GM12892 (cell line): ENCODE results near the gene PLXNB1.

Experiments
- DNase-seq: peaks from one replicate; pipeline ENCODE4 v3.0.0; 2011; ENCODE audit not compliant: insufficient read length
- FAIRE-seq: peaks from 2 replicates; lab custom pipeline; 2011; peaks lifted over from hg19 to GRCh38; lab: Jason Lieb, UNC
- POLR2A ChIP-seq: IDR thresholded peaks from 2 replicates; pipeline ENCODE4 v1.6.1; 2011; ENCODE audit warnings: low read depth, low read length, control low read depth
- POLR2AphosphoS5 ChIP-seq: IDR thresholded peaks from 2 replicates; pipeline ENCODE4 v1.6.1; 2011; ENCODE audit warnings: low read depth, low read length, control low read depth
- TAF1 ChIP-seq: IDR thresholded peaks from 2 replicates; pipeline ENCODE4 v1.6.1; 2011; ENCODE audit warnings: low read depth, mild to moderate bottlenecking, control low read depth, low read length, borderline replicate concordance

PLXNB1 gene

DNA sequence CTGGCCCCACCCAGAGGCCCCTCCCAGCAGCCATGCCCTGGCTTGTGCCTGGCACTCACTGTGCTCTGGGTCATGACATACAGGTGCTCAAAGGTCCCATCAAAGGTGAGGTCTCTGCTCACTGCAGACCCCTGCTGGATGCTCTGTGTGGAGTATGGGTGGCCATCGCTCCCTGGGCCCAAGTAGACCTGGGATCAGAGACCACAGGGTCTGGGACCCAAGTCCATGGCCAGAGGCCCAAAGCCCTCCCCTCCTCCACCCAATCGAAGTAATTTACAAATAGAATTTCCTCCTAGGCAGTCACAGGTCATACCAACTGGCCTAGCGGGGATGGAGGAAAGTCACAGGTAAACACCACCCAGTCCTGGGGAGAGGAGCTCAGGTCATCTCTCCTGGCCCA is 7.6 kb downstream of the PLXNB1 start:
- TF ChIP-seq POLR2AphosphoS5, result no peak
- TF ChIP-seq TAF1, result no peak
- FAIRE-seq (no peak), DNase-seq (no peak)

DNA sequence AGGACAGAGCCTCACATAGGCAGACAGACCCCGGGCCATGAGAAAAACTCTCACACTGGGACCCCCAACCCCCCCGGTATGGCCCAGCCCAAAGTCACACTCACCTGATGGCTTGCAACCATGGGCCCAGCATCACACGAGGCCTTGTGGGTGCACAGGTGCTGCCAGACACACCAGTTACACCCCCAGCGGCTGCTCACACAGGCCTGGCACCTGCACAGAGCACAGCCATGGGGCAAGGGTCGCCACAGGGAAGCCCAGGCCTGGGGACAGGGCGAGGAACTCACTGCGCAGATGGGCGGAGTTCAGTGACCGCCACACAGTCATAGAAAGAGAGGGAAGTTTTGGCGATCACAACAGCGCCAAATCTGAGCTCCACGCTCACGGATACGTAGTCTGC is 9.3 kb downstream of the PLXNB1 start:
- DNase-seq (no peak), FAIRE-seq (no peak)
- no peak for TF ChIP-seq TAF1
- TF ChIP-seq POLR2AphosphoS5, result no peak
- TF ChIP-seq POLR2A, result no peak

DNA sequence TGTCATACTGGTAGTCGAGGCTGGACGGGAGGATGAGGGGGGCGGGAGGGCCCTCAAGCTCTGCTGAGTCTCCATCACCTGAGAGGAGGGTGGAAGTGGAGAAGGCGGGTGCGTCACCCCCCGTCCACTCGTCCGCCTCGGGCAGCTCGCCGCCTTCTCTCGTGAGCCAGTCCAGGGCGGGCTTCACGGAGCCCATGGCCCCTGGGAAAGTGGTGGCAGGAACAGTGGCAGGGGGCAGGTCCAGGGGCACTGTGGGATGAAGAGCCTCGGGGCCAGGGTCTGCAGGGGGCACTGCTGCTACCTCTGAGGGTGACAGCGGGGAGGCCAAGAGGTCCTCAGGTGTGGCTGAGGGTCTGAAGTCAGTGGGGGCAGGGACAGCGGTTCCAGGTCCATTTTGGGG is 10.3 kb downstream of the PLXNB1 start:
- FAIRE-seq (no peak), DNase-seq (no peak)
- no peak for TF ChIP-seq TAF1

- FAIRE-seq (no peak), DNase-seq (no peak)
- no peak for TF ChIP-seq TAF1
- TF ChIP-seq POLR2AphosphoS5, result no peak
- TF ChIP-seq POLR2A, result no peak
Measured at GRCh38 chr3:48419149-48419548, 10.7 kb downstream of the PLXNB1 start.

DNA sequence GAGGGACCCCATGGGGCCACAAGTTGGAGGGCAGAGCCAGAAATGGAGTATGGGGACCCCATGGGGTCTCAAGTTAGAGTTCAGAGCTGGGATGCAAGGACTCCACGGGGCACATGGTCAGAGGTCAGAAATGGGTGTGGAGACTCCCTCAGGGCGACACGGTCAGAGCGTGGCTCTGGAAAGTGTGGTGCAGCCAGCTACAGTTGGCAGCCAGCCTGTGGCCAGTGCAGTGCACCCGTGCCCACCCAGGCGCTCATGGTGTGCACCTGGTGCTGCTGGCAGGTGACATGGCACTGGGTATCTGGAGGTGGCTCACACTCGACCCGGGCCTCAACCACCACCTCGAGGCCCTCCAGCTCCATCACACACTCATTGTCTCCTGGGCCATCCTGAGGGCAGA is 11.2 kb downstream of the PLXNB1 start:
- FAIRE-seq (no peak), DNase-seq (no peak)
- no peak for TF ChIP-seq POLR2A
- TF ChIP-seq TAF1, result no peak
- TF ChIP-seq POLR2AphosphoS5, result no peak

GRCh38 chr3:48418140-48418539 is 11.7 kb downstream of the PLXNB1 start:
- TF ChIP-seq POLR2AphosphoS5 (no peak), POLR2A (no peak), TAF1 (no peak)
- no peak for DNase-seq
- no peak for FAIRE-seq

DNA sequence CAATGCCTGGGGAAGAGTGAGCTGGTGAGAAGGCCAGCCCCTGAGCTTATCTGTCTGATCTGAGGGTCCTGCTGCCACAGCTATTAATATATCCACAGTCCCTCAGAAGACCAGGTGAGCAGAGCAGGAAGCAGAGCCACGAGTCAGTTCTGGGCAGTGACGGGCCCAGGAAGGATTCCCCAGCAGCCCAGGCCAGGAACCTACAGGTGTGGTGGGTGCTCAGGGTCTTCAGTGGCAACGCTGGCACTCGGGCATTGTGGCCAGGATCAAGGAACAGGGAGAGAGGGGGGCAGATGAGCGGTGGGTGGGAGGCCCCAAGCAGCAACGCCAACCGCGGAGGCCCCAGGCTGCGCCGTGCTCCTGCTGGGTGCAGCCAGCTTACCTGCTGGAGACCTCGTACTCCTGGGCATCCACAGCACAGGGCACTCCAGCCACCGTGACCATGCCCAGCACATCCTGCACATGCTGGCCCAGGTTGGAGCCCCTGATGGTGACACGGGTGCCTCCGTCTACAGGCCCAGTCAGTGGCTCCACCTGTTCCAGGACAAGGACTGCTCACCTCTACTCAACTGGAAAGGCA is 12.3 kb downstream of the PLXNB1 start:
- TF ChIP-seq TAF1, result no peak
- FAIRE-seq (no peak), DNase-seq (no peak)

DNA sequence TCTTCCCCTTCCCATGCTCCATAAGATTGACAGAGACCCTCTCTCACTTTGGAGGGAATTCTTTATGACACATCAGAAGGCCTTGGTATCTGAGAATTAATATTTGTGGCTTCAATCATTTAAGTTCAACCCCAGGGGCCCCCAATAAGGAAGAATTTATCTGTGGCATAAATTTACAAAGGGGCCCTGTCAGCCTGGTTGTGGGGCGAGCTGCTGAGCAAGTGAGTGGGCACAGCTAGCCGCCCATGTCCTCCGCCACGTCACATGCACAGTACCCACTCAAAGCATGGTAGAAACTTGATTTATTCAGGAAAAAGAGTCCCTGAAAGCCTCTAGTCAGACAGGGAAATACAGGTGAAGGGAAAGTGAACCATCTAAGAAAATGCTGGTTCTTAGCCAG is 13.3 kb downstream of the PLXNB1 start:
- FAIRE-seq, result no peak
- DNase-seq, result no peak
- TF ChIP-seq TAF1, result no peak
- no peak for TF ChIP-seq POLR2AphosphoS5
- TF ChIP-seq POLR2A, result no peak

DNA sequence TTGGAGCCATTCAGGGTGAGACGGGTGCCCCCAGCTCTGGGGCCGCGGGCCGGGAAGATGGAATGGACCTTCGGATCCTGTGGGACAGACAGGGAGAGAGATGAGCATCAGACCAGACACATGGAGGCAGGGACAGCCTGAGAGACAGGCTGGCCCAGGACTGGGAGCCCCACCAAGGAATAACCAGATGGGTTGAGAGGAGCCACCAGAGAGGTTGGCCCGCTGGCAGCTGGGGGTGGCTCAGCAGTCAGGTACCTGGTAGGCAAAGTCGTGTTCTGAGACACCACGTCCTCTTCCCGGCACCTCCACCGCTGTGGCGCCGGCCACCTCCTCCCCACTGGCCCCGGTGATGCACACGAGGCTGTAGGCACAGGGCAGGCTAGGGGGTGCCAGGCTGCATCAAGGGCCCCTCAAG is 13.8 kb downstream of the PLXNB1 start:
- FAIRE-seq, result no peak
- TF ChIP-seq POLR2A, result no peak
- no peak for TF ChIP-seq TAF1
- TF ChIP-seq POLR2AphosphoS5, result no peak
- no peak for DNase-seq

DNA sequence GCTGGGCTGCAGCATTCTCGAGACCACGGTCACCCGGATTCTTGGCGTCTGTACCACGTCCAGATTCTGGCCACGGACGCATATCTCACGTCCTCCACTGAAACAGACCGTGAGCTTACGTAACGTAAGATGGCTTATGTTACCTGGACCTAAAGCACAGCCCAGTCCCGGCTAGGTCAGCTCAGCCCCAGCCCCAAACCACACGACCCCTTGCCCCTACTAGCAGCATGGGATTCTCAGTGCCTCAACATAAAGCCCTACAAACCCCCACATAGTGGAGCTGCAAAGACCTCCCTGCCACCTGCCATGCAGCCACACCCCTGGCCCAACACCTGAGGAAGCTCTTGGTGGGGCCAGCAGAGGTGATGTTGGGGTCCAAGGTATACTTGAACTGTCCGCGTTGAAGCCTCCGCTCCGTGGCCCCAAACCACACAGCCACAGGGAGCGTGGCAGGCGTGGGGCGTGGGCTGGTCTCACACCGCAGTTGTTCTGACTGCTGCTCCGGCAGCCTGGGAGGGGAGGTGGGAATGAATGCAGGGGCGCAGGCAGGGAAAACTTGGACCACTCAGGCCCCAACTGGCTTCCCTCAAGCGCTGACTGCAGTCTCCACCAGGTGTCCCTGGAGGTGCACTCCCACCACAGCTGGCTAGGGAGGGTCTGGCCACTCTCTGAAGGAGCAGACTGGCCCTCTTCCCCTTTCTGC is 14.5 kb downstream of the PLXNB1 start:
- no peak for TF ChIP-seq POLR2AphosphoS5
- TF ChIP-seq TAF1, result no peak
- FAIRE-seq (no peak), DNase-seq (no peak)

DNA sequence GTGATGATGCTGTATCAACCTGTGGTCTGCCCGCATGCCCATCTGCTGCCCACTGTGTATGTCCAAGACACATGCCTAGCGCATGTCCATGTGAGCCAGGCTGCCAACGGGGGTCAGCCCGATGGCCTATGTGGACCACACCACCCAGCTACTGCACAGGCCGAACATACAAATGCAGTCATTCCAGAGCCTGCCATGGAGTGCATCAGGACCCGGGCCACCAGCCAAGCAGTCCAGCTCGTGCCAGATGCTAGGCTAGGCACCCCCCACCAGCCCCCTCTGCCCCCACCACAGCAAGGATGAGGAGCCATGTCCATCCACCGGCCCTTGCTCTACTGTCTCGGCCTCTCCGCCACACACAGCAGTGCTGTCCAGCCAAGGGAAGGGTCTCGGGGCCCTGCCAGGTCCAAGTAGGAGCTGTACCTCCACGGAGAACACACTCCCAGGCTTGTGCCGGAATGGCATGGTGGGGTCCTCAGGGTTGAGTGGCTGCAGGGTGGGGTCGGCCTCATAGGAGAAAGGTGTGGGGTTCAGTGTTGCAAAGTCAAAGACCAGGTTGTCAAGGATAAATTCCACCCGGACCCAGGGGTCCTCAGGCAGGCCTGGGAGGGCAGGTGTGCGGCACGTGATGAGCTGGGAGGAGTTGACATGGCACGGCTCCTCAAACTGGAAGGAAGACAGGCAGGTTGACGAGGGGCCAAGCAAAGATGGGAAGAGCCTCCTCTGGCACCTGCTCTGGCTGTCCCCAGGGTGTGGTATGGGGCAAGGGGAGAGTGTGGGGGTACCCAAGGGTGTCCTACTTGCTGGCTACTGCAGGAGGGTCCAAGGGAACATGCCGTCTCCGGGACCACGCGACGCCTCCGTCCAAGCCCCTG is 15.3 kb downstream of the PLXNB1 start:
- no peak for FAIRE-seq
- no peak for TF ChIP-seq POLR2AphosphoS5
- TF ChIP-seq TAF1, result no peak
- TF ChIP-seq POLR2A, result no peak
- DNase-seq, result no peak

DNA sequence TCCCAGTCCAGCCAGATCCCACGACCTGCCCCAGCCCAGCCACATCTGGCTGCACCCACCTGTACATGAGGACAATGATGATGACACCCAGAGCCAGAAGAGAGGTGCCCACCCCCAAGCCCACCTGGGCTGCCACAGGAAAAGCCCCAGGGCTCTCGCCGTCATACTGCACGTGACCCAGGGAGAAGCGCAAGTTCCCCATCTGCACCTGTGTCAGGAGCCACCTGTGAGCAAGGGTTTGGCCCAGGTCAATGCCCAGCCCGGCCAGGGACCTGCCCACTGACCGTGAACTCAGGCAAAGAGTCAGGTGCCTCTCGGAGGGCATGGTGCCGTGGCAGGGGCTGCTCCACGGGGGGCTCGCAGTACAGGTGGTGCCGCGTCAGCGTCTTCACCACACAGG is 16.3 kb downstream of the PLXNB1 start:
- no peak for TF ChIP-seq POLR2A
- no peak for TF ChIP-seq TAF1
- no peak for TF ChIP-seq POLR2AphosphoS5
- DNase-seq (no peak), FAIRE-seq (no peak)

DNA sequence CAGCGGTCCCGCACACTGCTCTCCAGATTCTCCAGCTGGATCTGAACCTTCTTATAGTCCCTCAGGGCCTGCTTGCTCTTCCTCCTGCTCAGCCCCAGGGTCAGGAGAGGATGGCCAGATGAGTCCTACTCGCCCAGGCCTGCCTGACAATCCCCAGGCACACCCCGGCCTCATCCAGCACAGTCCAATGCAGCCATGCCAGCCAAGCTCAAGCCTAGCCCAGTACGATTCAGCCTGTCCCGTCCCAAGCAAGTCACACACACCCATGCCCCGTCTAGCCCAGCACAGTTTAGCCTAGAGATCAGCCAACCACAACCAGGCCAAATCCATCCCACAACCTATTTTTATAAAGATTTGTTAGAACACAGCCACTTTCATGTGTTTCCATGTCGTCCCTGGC is 16.8 kb downstream of the PLXNB1 start:
- DNase-seq (no peak), FAIRE-seq (no peak)
- TF ChIP-seq POLR2AphosphoS5, result no peak
- TF ChIP-seq TAF1, result no peak
